Activated naive CD4-positive, alpha-beta T cell treated with anti-CD3 and anti-CD28 coated beads for 36 hours (primary cell): Measurements from ENCODE around the gene P4HA2. TPM values are rescaled to one million over a fixed set of nuclear protein-coding genes. Genes with fewer than 3 reads are reported as not detected.
A peak's percentile ranks its signal among the peaks of the same experiment; 100 is the strongest.

Source experiments
- CTCF ChIA-PET: fragments of 350-600 bp; sonication (Branson Sonifier 250); formaldehyde crosslinking; loops from one replicate; lab custom pipeline; 2021; ENCODE audit warnings: antibody characterized with exemption; lab: Charles Lee
- DNase-seq: peaks from one replicate; pipeline ENCODE4 v3.0.0-alpha.2; 2020
- H3K27ac Mint-ChIP-seq: one replicate; pipeline ENCODE4 v1.8.0; 2021; ENCODE audit warnings: mild to moderate bottlenecking, mixed read lengths
- H3K27me3 Mint-ChIP-seq: one replicate; pipeline ENCODE4 v1.8.0; 2021; ENCODE audit warnings: low read depth, mixed read lengths
- H3K36me3 Mint-ChIP-seq: one replicate; pipeline ENCODE4 v1.8.0; 2021; ENCODE audit warnings: low read depth, mixed read lengths
- H3K4me1 Mint-ChIP-seq: one replicate; pipeline ENCODE4 v1.8.0; 2021; ENCODE audit warnings: low read depth, mixed read lengths
- H3K4me3 Mint-ChIP-seq: one replicate; pipeline ENCODE4 v1.8.0; 2021; ENCODE audit warnings: mild to moderate bottlenecking, moderate library complexity, mixed read lengths
- H3K9me3 Mint-ChIP-seq: one replicate; pipeline ENCODE4 v1.8.0; 2021; ENCODE audit warnings: mixed read lengths
- intact Hi-C: fragments of 100-400 bp; cut with micrococcal nuclease; formaldehyde crosslinking; loops from one replicate; pipeline ENCODE4 v1.15.1; 2023
- total RNA-seq, 2 experiments: library from RNA; stranded (reverse); gene quantifications; one replicate each; pipeline ENCODE4 v1.2.3, GENCODE V29; 2021

P4HA2 gene
- total RNA-seq, 2 experiments from 2014 or later, result 0.47 to 0.74 TPM

DNA sequence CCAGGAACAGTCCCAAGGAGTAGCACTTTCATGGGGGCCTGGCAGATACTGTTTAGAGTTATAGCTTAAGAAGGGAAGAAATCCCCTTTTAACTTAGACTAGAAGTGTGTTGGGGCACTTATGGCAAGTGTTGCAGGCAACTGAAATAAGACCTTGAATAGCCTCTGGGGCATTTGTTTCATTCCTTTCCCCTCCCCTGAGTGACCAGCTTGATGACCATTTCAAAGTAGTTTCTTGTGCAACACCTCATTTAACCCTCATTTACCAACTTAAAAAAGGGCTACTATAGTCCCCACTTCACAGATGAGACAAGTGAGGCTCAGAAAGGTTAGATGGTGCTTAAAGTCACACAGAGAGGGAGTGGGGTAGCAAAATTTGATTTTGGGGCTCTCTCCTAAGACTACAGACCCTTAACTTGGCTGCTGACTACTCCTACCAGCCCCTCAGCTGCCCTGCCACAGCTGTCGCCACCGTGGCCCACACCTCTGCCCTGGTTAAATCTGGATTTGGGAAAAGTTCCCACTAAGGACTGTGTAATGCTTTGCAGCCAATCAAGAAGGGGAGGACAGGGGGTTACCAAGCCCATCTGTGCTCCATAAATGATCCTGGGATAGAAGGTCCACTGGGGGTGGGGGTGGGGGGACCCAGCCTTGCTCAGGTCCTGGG lies 35.4 kb upstream of the P4HA2 start:
- Mint-ChIP-seq H3K27me3 (peaks cover 3% of the 10 kb centered on the region), H3K4me1 (peaks cover 12% of the 10 kb centered on the region), H3K4me3 (no peak overlapping the region), H3K9me3 (no peaks in the 10 kb centered on the region), H3K36me3 (no peaks in the 10 kb centered on the region), H3K27ac (no peak overlapping the region)
- DNase-seq, result no peak
- CTCF ChIA-PET, result interaction anchor here (0.6 to 1.2 kb wide), 5 partner anchors 12 to 665 kb away, joined by 3 to 4 read pairs (median 3); partner anchors contain the start of gene SLC22A5
- intact Hi-C loops, result no loop called here

DNA sequence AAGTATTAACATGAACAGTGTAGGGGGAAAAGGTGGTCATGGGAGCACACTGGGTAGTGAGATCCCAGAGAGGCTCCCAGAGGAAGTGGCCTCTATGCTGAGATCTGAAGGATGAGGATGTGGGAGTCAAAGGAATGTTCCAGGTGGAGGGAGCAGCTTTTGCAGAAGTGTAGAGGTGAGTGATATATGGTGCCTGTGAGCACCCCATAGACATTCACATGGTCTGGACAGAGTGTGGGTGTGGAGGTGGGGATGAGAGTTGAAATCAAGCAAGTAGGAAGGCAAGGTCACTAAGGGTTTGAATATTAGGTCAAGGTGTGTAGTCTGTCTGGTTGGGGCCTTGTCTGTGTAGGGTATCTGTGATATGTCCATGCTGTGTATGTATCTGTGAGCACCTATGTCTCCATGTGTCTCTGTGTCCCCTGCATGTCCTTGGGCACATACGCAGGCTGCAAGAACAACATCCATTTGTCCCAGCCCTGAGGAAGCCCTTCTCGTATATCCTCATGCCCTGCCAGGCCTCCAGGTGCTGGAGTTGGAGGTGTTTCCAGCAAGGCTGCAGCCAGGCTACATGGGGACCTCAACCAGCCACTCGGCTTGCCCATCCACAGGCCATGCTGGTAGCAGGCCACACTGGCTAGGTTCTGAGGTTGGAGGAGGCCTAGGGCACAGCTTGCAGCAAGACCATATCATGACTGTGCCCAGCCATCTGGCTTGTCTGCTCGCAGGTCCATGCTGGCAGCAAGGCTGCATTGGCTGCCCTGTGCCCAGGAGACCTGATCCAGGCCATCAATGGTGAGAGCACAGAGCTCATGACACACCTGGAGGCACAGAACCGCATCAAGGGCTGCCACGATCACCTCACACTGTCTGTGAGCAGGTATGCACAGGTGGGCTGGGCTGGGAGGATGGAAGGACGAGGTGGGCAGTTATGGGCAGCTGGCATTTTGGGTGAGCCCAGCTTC lies 34.5 kb upstream of the P4HA2 start:
- H3K4me1 Mint-ChIP-seq, result peaks cover 12% of the 10 kb centered on the region
- intact Hi-C loops, result no loop called here
- H3K4me3 Mint-ChIP-seq, result no peak overlapping the region
- no peaks in the 10 kb centered on the region for H3K36me3 Mint-ChIP-seq
- no peaks in the 10 kb centered on the region for H3K9me3 Mint-ChIP-seq
- DNase-seq, result peak; percentile 3
- H3K27ac Mint-ChIP-seq, result no peak overlapping the region
- peaks cover 4% of the 10 kb centered on the region for H3K27me3 Mint-ChIP-seq
- CTCF ChIA-PET, result interaction anchor here (1.0 to 1.4 kb wide), 5 partner anchors 10 to 107 kb away, joined by 3 to 4 read pairs (median 3); partner anchors contain the start of gene SLC22A5

DNA sequence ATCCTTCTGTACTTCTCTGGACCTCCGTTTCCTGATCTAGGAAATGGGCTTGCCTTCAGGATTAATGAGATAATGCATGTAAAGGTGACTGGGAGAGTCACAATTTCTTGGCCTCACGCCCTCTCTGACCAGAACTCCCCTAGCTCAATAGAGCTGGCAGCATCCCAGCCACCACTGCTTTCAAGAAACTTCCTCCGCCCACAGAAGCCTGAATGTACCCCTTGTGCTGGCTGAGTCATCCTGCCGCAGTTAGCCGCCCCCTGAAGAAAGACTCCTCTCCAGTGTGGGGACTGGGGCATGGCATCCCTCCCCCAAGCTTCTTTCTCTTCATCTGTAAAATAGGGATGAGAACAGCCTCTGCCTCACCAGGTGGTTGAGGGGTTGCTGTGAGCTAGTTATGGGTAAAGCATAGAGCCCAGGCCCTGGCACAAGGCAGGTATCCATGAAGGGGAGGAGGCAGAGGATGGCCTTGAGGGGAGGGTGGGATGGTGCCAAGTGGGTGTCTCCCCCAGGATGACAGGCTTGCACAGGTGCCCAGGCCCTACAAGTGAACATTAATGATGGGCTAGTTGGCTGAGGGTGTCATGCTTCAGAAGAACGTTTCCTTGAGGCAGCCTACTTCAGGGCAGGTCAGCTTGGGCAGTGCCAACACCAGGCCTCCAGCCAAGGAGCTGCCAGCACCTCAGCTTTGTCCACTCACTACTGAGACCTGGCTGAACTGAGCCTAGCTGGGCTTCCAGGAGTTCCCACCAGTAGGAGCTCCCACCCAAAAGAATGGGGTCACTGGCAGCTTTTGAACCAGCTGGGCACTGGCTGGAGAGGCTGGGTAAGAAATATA lies 33.3 kb upstream of the P4HA2 start:
- Mint-ChIP-seq H3K4me1 (peaks cover 14% of the 10 kb centered on the region), H3K27ac (no peak overlapping the region), H3K4me3 (no peak overlapping the region), H3K27me3 (peaks cover 12% of the 10 kb centered on the region), H3K36me3 (no peaks in the 10 kb centered on the region), H3K9me3 (no peaks in the 10 kb centered on the region)
- peak; percentile 25 for DNase-seq
- intact Hi-C loops, result no loop called here
- CTCF ChIA-PET, result interaction anchor here (1.3 to 1.4 kb wide), 2 partner anchors 11 to 23 kb away, joined by 3 read pairs; no protein-coding TSS in a partner anchor

GRCh38 chr5:132260051-132260450 lies 32.4 kb upstream of the P4HA2 start:
- no peak overlapping the region for H3K4me3 Mint-ChIP-seq
- CTCF ChIA-PET, result no interaction called here
- H3K4me1 Mint-ChIP-seq, result peaks cover 14% of the 10 kb centered on the region
- no peak overlapping the region for H3K27ac Mint-ChIP-seq
- intact Hi-C loops, result no loop called here
- DNase-seq, result peak; percentile 6
- peaks cover 12% of the 10 kb centered on the region for H3K27me3 Mint-ChIP-seq
- no peaks in the 10 kb centered on the region for H3K36me3 Mint-ChIP-seq
- H3K9me3 Mint-ChIP-seq, result no peaks in the 10 kb centered on the region

- H3K36me3 Mint-ChIP-seq, result no peaks in the 10 kb centered on the region
- peaks cover 14% of the 10 kb centered on the region for H3K4me1 Mint-ChIP-seq
- H3K27ac Mint-ChIP-seq, result no peak overlapping the region
- DNase-seq, result peak; percentile 2
- H3K27me3 Mint-ChIP-seq, result peaks cover 12% of the 10 kb centered on the region
- no peak overlapping the region for H3K4me3 Mint-ChIP-seq
- H3K9me3 Mint-ChIP-seq, result no peaks in the 10 kb centered on the region
- CTCF ChIA-PET, result no interaction called here
- intact Hi-C loops, result no loop called here
Measured at GRCh38 chr5:132259069-132259851, 31.6 kb upstream of the P4HA2 start.

DNA sequence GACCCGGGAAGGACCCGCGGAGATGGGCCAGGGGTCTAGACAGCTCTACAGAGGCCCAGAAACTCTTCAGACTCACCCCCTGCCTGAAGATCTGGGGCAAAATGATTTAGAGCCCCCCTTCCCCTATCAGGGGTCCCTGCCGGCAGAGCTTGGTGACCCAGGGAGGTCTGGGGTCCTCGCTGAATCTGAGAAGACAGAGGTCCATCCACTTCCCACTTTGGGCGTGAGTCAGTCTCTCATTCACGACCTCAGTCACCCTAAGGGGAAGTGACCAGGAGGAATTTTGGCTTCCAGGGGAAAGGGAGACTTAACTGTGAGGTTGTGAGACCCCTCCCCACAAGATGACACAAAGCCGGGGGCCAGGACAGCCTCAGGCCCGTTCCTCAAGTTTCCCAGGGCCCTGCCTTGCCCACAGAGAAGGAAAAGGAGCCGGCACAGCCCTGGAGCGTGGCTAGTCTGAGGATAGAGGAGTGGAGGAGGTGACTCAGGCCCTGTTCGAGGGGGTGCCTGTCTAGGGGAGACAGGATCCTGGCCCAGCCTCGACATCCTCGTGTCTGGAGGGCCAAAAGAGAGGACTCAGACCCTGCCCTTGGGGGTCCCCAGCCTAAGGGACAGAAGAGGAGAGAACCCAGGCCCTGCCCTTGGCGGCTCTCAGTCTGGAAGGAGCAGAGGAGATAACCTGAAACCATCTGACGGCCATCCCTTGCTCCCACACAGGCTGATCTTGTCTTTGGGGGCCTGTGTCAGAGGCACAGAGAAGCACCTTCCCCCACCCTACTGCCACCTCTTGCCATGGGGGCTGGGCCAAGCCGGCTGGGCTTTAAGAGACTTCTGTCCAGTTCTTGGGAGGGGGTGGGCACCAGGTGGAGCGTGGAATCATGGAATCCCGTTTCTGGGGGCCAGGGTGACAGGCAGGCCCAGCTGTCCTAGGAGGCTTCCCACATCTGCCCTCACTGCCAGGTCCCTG lies 30.7 kb upstream of the P4HA2 start:
- H3K36me3 Mint-ChIP-seq, result no peaks in the 10 kb centered on the region
- DNase-seq, result peak; percentile 4
- H3K27me3 Mint-ChIP-seq, result peaks cover 12% of the 10 kb centered on the region
- H3K9me3 Mint-ChIP-seq, result no peaks in the 10 kb centered on the region
- no peak overlapping the region for H3K27ac Mint-ChIP-seq
- CTCF ChIA-PET, result no interaction called here
- H3K4me1 Mint-ChIP-seq, result peaks cover 14% of the 10 kb centered on the region
- no peak overlapping the region for H3K4me3 Mint-ChIP-seq
- intact Hi-C loops, result no loop called here

GRCh38 chr5:132257131-132258101 lies 29.8 kb upstream of the P4HA2 start, which contains the start of gene PDLIM4:
TSS of gene PDLIM4 (plus strand) at chr5:132257696. CDS start at chr5:132257735, 39 bp downstream.
- peaks cover 12% of the 10 kb centered on the region for H3K27me3 Mint-ChIP-seq
- no peaks in the 10 kb centered on the region for H3K36me3 Mint-ChIP-seq
- peaks cover 14% of the 10 kb centered on the region for H3K4me1 Mint-ChIP-seq
- H3K4me3 Mint-ChIP-seq, result no peak within 1 kb of the TSS
- CTCF ChIA-PET, result interaction anchor here (2.2 kb wide), 1 partner anchor 19 kb away, joined by 9 read pairs; no protein-coding TSS in a partner anchor
- peak; percentile 4 for DNase-seq
- H3K9me3 Mint-ChIP-seq, result no peaks in the 10 kb centered on the region
- intact Hi-C loops, result no loop called here
- no peak within 1 kb of the TSS for H3K27ac Mint-ChIP-seq

- Mint-ChIP-seq H3K4me3 (no peak overlapping the region), H3K27ac (no peak overlapping the region), H3K9me3 (no peaks in the 10 kb centered on the region), H3K36me3 (no peaks in the 10 kb centered on the region), H3K4me1 (peaks cover 14% of the 10 kb centered on the region), H3K27me3 (peaks cover 12% of the 10 kb centered on the region)
- intact Hi-C loops, result no loop called here
- peak; percentile 1 for DNase-seq
- CTCF ChIA-PET, result interaction anchor here (2.2 kb wide), 1 partner anchor 18 kb away, joined by 9 read pairs; no protein-coding TSS in a partner anchor
Measured at GRCh38 chr5:132256783-132257130, 29.1 kb upstream of the P4HA2 start.

- intact Hi-C loops, result no loop called here
- DNase-seq, result peak; percentile 3
- Mint-ChIP-seq H3K4me3 (no peak overlapping the region), H3K4me1 (peaks cover 14% of the 10 kb centered on the region), H3K9me3 (no peaks in the 10 kb centered on the region), H3K36me3 (no peaks in the 10 kb centered on the region), H3K27ac (no peak overlapping the region), H3K27me3 (peaks cover 12% of the 10 kb centered on the region)
- CTCF ChIA-PET, result interaction anchor here (2.2 kb wide), 1 partner anchor 18 kb away, joined by 9 read pairs; no protein-coding TSS in a partner anchor
Measured at GRCh38 chr5:132256086-132256782, 28.6 kb upstream of the P4HA2 start.
